ENCODE measurements around the gene CMTM2. TPM values are rescaled to one million over a fixed set of nuclear protein-coding genes. Genes with fewer than 3 reads are reported as not detected.

CMTM2 gene
- total and polyA plus RNA-seq, 2 experiments from 2014 or later = 0.60 TPM; not detected in 1

- Histone ChIP-seq H3K4me1 (ENCODE audit: insufficient read depth) (no peaks in the 10 kb centered on the region), H3K79me2 (peaks cover 12% of the 10 kb centered on the region), H3K4me3 (no peak overlapping the region), H4K20me1 (ENCODE audit: insufficient read depth, poor library complexity, severe bottlenecking) (no peaks in the 10 kb centered on the region), H3K36me3 (replicated peaks; ENCODE audit: insufficient read depth, low read depth) (no peaks in the 10 kb centered on the region), H3K9me3 (ENCODE audit: low read depth) (no peaks in the 10 kb centered on the region), H2AFZ (no peak overlapping the region), H3K9me2 (replicated peaks; ENCODE audit: insufficient read depth) (no peaks in the 10 kb centered on the region), H3K27ac (no peak overlapping the region), H3K27me3 (no peaks in the 10 kb centered on the region), H3K4me2 (no peak overlapping the region)
- no peak for TF ChIP-seq EZH2phosphoT487 (IDR thresholded peaks at IDR 0.05; ENCODE audit: low read depth, severe bottlenecking, unreplicated experiment)
- TF ChIP-seq EZH2 (IDR thresholded peaks at IDR 0.05; ENCODE audit: borderline replicate concordance) = no peak
- no peak for TF ChIP-seq CTCF (IDR thresholded peaks at IDR 0.05; ENCODE audit: poor library complexity)
- WGBS (ENCODE audit: low lambda C conversion rate, missing lambda C conversion rate) = 86% methylated on average over 6 of the region's 6 CpGs
- no peak for DNase-seq (ENCODE audit: low spot score)
These were observed 56.1 kb downstream of the CMTM2 start for GRCh38 chr16:66635406-66635805.

- WGBS (ENCODE audit: low lambda C conversion rate, missing lambda C conversion rate) = 87% methylated on average over 5 of the region's 5 CpGs
- TF ChIP-seq EZH2 (IDR thresholded peaks at IDR 0.05; ENCODE audit: borderline replicate concordance) (no peak), CTCF (IDR thresholded peaks at IDR 0.05; ENCODE audit: poor library complexity) (no peak), EZH2phosphoT487 (IDR thresholded peaks at IDR 0.05; ENCODE audit: low read depth, severe bottlenecking, unreplicated experiment) (no peak)
- Histone ChIP-seq H3K27ac (no peak overlapping the region), H3K27me3 (no peaks in the 10 kb centered on the region), H3K4me2 (no peak overlapping the region), H4K20me1 (ENCODE audit: insufficient read depth, poor library complexity, severe bottlenecking) (no peaks in the 10 kb centered on the region), H3K9me3 (ENCODE audit: low read depth) (no peaks in the 10 kb centered on the region), H3K36me3 (replicated peaks; ENCODE audit: insufficient read depth, low read depth) (no peaks in the 10 kb centered on the region), H3K4me3 (no peak overlapping the region), H3K4me1 (ENCODE audit: insufficient read depth) (no peaks in the 10 kb centered on the region), H3K79me2 (peaks cover 18% of the 10 kb centered on the region), H2AFZ (no peak overlapping the region), H3K9me2 (replicated peaks; ENCODE audit: insufficient read depth) (no peaks in the 10 kb centered on the region)
- no peak for DNase-seq (ENCODE audit: low spot score)
These were observed 56.9 kb downstream of the CMTM2 start for GRCh38 chr16:66636199-66636598.

GRCh38 chr16:66637806-66638205 is 58.5 kb downstream of the CMTM2 start:
- no peak overlapping the region for H2AFZ ChIP-seq
- no peaks in the 10 kb centered on the region for H3K9me3 ChIP-seq (ENCODE audit: low read depth)
- 91% methylated on average over 3 of the region's 3 CpGs for WGBS (ENCODE audit: low lambda C conversion rate, missing lambda C conversion rate)
- no peaks in the 10 kb centered on the region for H4K20me1 ChIP-seq (ENCODE audit: insufficient read depth, poor library complexity, severe bottlenecking)
- no peak for DNase-seq (ENCODE audit: low spot score)
- H3K9me2 ChIP-seq (replicated peaks; ENCODE audit: insufficient read depth) = no peaks in the 10 kb centered on the region
- no peaks in the 10 kb centered on the region for H3K27me3 ChIP-seq
- no peak overlapping the region for H3K27ac ChIP-seq
- TF ChIP-seq CTCF (IDR thresholded peaks at IDR 0.05; ENCODE audit: poor library complexity) (no peak), EZH2phosphoT487 (IDR thresholded peaks at IDR 0.05; ENCODE audit: low read depth, severe bottlenecking, unreplicated experiment) (no peak), EZH2 (IDR thresholded peaks at IDR 0.05; ENCODE audit: borderline replicate concordance) (no peak)
- no peaks in the 10 kb centered on the region for H3K4me1 ChIP-seq (ENCODE audit: insufficient read depth)
- H3K4me2 ChIP-seq = no peak overlapping the region
- peaks cover 34% of the 10 kb centered on the region for H3K79me2 ChIP-seq
- no peaks in the 10 kb centered on the region for H3K36me3 ChIP-seq (replicated peaks; ENCODE audit: insufficient read depth, low read depth)
- no peak overlapping the region for H3K4me3 ChIP-seq

Small RNA genes lying within 50 kb of the gene (small RNA-seq; reads per million reads assigned to genes)
- not detected for gene CKLF-CMTM1

Other genes starting within 250 kb of the CMTM2 start
- 2.2 and 2.6 TPM in 2 replicates for gene CDH5, start 212.8 kb upstream of the CMTM2 start, total RNA-seq
- 0.88 and 1.2 TPM in 2 replicates for gene CDH5, start 212.8 kb upstream of the CMTM2 start, polyA plus RNA-seq
- 0.63 and 0.68 TPM in 2 replicates for gene BEAN1, start 152.2 kb upstream of the CMTM2 start, total RNA-seq
- gene BEAN1, start 152.2 kb upstream of the CMTM2 start, polyA plus RNA-seq = 1.3 and 1.8 TPM in 2 replicates
- 14.3 and 15.9 TPM in 2 replicates for gene TK2, start 29.3 kb upstream of the CMTM2 start, total RNA-seq
- 10.1 and 12.5 TPM in 2 replicates for gene TK2, start 29.3 kb upstream of the CMTM2 start, polyA plus RNA-seq
- gene CKLF, start 26.9 kb upstream of the CMTM2 start, total RNA-seq = 39.9 and 69.1 TPM in 2 replicates
- gene CKLF, start 26.9 kb upstream of the CMTM2 start, polyA plus RNA-seq = 50.7 and 53.5 TPM in 2 replicates
- 1.4 TPM in 1 of 2 replicates, not detected in the other for gene CMTM1, start 13.0 kb upstream of the CMTM2 start, total RNA-seq
- gene CMTM1, start 13.0 kb upstream of the CMTM2 start, polyA plus RNA-seq = 1.8 and 2.9 TPM in 2 replicates
- gene CMTM3, start 25.2 kb downstream of the CMTM2 start, total RNA-seq = 28.3 and 32.5 TPM in 2 replicates
- 55.1 and 75.1 TPM in 2 replicates for gene CMTM3, start 25.2 kb downstream of the CMTM2 start, polyA plus RNA-seq
- 77.9 and 84.8 TPM in 2 replicates for gene CMTM4, start 117.3 kb downstream of the CMTM2 start, total RNA-seq
- gene CMTM4, start 117.3 kb downstream of the CMTM2 start, polyA plus RNA-seq = 17.4 and 19.2 TPM in 2 replicates
- gene DYNC1LI2, start 172.1 kb downstream of the CMTM2 start, total RNA-seq = 97.3 and 129 TPM in 2 replicates
- 99.1 and 121 TPM in 2 replicates for gene DYNC1LI2, start 172.1 kb downstream of the CMTM2 start, polyA plus RNA-seq
- 0.07 TPM in 1 of 2 replicates, not detected in the other for gene TERB1, start 222.1 kb downstream of the CMTM2 start, total RNA-seq
- gene TERB1, start 222.1 kb downstream of the CMTM2 start, polyA plus RNA-seq = not detected in 2 replicates

Data from hepatocyte (in vitro differentiated cells).